IPS-20b (cell line): ENCODE results near the gene IQCM.

Source experiments
- H3K27ac ChIP-seq: one replicate; pipeline ENCODE4 v1.5.1; 2013; ENCODE audit warnings: low read length
- H3K27me3 ChIP-seq: 2 replicates; pipeline ENCODE4 v1.6.1; 2013; ENCODE audit warnings: mild to moderate bottlenecking, low read length, inconsistent platforms; ENCODE audit not compliant: insufficient read depth
- H3K36me3 ChIP-seq: 2 replicates; pipeline ENCODE4 v1.6.1; 2013; ENCODE audit warnings: low read depth, mild to moderate bottlenecking, inconsistent platforms, low read length, moderate library complexity; ENCODE audit not compliant: insufficient read depth
- H3K4me1 ChIP-seq: 2 replicates; pipeline ENCODE4 v1.6.1; 2013; ENCODE audit warnings: mild to moderate bottlenecking, control low read depth, inconsistent platforms, low read length, moderate library complexity; ENCODE audit not compliant: insufficient read depth
- H3K4me3 ChIP-seq: 2 replicates; pipeline ENCODE4 v1.5.1; 2013; ENCODE audit warnings: mild to moderate bottlenecking, low read length, inconsistent platforms
- H3K9ac ChIP-seq: 2 replicates; pipeline ENCODE4 v1.6.1; 2013; ENCODE audit warnings: low read depth, mild to moderate bottlenecking, inconsistent platforms, low read length, moderate library complexity
- H3K9me3 ChIP-seq: 2 replicates; pipeline ENCODE4 v1.6.1; 2013; ENCODE audit warnings: mild to moderate bottlenecking, low read depth, low read length, inconsistent platforms; ENCODE audit not compliant: insufficient read depth

The IQCM gene

DNA sequence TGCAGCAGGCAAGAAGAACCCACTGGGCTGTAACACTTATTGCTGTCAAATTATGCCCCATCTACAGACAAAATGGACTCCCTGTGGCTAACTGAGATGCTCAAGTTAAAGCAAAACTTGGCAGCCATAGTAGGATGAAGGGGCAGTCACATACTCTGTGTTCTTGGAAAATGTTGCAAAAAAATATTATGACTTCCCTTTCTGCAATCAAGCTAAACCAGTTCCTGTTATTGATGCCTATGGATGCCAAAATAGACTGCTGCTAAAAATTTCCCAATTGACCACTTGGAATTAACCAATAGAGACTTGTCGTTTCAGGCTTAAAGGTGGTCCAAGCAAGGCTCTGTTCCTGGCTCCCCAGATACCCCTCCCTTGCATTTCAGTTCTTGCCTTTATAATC is 49.5 kb downstream of the IQCM start:
- H3K4me3 ChIP-seq = no peak overlapping the region
- H3K4me1 ChIP-seq = no peaks in the 10 kb centered on the region
- H3K9me3 ChIP-seq = no peaks in the 10 kb centered on the region
- H3K27ac ChIP-seq = no peak overlapping the region
- H3K36me3 ChIP-seq = no peaks in the 10 kb centered on the region
- no peak overlapping the region for H3K9ac ChIP-seq
- no peaks in the 10 kb centered on the region for H3K27me3 ChIP-seq

DNA sequence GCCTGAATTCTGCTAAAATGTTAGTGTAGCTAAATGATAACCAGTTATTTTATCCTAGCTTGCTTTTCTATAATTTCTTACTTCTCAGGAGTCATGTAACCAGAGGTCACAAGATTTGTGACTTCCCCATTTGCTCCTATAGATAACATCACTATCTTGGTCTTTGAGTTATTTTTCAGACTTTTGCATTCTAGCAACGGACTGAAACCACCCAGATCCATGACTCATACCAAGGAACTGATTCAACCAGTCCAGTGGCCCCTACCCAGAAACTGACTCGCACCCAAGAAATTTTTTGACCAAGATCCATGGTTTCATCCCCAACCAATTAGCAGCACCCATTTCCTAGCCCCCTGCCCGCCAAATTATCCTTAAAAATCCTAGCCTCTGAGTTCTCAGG is 50.0 kb downstream of the IQCM start:
- H3K27ac ChIP-seq = no peak overlapping the region

DNA sequence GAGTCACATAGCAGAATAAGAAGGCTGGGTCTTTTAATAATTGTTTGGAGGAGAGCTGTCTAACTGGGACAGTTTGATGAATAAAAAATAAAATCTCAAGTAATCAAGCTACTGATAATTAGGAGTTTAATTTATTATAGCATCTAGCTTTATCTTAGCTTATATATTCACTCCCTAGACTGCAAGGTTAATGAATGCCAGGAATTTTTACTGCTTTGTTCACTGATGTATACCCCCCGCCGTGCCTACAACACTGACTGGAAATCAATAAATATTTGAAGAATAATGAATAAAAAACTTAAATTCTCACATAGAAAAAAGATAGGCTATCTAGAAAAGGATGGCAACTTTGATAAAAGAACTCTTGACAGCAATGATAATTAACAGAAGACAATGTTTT is 59.7 kb downstream of the IQCM start:
- Histone ChIP-seq H3K9ac (no peak overlapping the region), H3K4me3 (no peak overlapping the region), H3K36me3 (no peaks in the 10 kb centered on the region), H3K4me1 (no peaks in the 10 kb centered on the region), H3K27me3 (no peaks in the 10 kb centered on the region), H3K9me3 (no peaks in the 10 kb centered on the region), H3K27ac (no peak overlapping the region)

More for the DNA sequence above, 50.0 kb downstream of the IQCM start:
- Histone ChIP-seq H3K36me3 (no peaks in the 10 kb centered on the region), H3K4me3 (no peak overlapping the region), H3K9ac (no peak overlapping the region), H3K4me1 (no peaks in the 10 kb centered on the region), H3K27me3 (no peaks in the 10 kb centered on the region), H3K9me3 (no peaks in the 10 kb centered on the region)

DNA sequence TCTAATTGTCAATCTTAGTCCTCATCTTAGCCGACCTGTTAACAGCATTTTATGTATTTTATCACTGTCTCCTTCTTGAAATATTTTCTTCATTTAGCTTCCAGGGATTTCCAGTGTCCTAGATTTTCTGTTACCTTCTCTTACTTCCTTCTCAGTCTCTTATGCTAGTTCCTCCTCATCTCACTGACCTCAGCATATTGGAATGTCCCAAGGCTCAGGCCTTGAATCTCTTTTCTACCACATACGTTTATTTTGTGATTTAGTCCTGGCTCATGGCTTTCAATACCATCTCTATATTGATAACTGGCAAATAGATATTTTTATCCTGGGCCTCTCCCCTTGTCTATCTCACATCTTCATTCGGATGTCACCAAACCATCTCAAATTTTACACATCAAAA is 61.1 kb downstream of the IQCM start:
- Histone ChIP-seq H3K27me3 (no peaks in the 10 kb centered on the region), H3K9me3 (no peaks in the 10 kb centered on the region), H3K27ac (no peak overlapping the region), H3K4me1 (no peaks in the 10 kb centered on the region), H3K9ac (no peak overlapping the region), H3K4me3 (no peak overlapping the region), H3K36me3 (no peaks in the 10 kb centered on the region)

DNA sequence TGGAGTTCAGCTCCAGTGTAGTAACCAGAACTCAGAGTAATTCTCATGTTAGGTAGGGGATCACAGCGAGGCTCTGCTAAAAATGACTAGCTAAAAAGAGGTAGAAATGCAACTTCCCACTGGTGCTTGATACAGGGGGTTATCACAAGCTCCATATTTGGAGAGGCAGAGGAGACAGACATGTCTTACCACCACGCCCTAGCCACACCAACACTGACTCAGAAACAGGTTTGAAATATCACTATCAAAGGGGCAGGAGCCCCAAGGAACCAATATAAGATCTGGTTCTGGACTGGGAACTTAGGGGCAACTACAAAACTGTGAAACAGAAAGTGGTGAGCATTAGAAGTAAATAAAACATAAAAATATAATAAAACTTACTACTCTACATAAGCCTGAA is 62.9 kb downstream of the IQCM start:
- Histone ChIP-seq H3K4me3 (no peak overlapping the region), H3K9me3 (no peaks in the 10 kb centered on the region), H3K4me1 (no peaks in the 10 kb centered on the region), H3K36me3 (no peaks in the 10 kb centered on the region), H3K27me3 (no peaks in the 10 kb centered on the region), H3K9ac (no peak overlapping the region), H3K27ac (no peak overlapping the region)

DNA sequence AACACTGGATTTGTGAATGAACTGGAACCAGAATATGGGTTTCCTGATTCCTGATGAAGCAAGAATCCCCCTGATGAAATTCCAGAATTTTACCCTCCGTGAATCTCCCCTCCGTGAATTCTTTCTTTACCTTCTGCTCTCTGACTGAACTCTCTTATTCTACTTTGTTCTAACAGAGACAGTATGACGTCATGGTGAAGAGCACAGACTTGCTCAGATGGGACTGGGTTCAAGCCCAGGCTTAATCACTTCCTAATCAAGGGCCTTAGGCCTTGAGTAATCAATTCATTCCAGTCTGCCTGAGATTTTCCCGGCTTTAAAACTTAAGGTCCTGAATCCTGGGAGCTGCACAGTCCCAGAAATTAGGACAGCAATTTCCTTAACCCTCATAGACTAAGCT is 64.5 kb downstream of the IQCM start:
- H3K27ac ChIP-seq = no peak overlapping the region
- H3K36me3 ChIP-seq = no peaks in the 10 kb centered on the region
- no peak overlapping the region for H3K4me3 ChIP-seq

DNA sequence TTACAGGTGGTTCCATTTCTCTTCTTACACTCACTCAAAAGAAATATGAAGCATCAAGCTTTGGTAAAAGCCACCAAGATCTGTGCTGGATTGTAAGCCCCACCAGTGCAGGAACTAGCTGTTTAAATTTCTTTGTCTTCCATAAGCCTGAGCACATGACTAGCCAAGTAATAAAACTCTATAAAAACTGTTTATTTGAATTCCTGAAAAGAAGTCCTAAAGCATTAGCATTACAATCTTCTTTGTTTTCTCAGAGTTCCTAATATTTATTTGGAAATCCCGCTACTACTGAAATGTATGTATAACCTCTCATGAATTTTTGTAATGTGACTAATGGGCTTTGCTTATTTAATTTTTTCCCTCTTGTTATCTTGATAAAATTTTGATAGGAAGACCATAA is 65.9 kb downstream of the IQCM start:
- H3K27me3 ChIP-seq = no peaks in the 10 kb centered on the region
- H3K9me3 ChIP-seq = no peaks in the 10 kb centered on the region
- no peaks in the 10 kb centered on the region for H3K36me3 ChIP-seq
- no peak overlapping the region for H3K4me3 ChIP-seq
- no peak overlapping the region for H3K27ac ChIP-seq
- no peaks in the 10 kb centered on the region for H3K4me1 ChIP-seq
- no peak overlapping the region for H3K9ac ChIP-seq

More for the DNA sequence above, 64.5 kb downstream of the IQCM start:
- no peaks in the 10 kb centered on the region for H3K27me3 ChIP-seq
- no peak overlapping the region for H3K9ac ChIP-seq
- no peaks in the 10 kb centered on the region for H3K9me3 ChIP-seq
- H3K4me1 ChIP-seq = no peaks in the 10 kb centered on the region

DNA sequence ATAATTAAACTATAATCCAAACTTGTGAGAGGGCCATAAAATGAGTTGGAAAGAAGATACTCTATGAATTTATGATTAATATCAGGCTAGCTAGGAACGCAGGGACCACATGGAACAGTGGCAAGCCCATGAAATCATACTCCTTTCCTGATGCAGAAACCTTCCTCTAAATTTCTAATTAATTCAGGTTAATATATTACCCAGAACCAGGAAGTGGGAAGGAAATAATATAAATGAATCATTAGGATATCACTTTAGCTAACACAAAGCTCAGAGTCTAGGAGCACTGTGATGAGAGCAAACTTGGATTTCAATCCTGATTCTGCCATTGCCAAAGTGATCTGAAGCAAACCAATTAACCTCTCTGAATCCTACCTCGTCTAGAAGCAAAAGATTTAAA is 68.0 kb downstream of the IQCM start:
- Histone ChIP-seq H3K9ac (no peak overlapping the region), H3K4me1 (no peaks in the 10 kb centered on the region), H3K4me3 (no peak overlapping the region), H3K36me3 (no peaks in the 10 kb centered on the region), H3K9me3 (no peaks in the 10 kb centered on the region), H3K27me3 (no peaks in the 10 kb centered on the region), H3K27ac (no peak overlapping the region)

DNA sequence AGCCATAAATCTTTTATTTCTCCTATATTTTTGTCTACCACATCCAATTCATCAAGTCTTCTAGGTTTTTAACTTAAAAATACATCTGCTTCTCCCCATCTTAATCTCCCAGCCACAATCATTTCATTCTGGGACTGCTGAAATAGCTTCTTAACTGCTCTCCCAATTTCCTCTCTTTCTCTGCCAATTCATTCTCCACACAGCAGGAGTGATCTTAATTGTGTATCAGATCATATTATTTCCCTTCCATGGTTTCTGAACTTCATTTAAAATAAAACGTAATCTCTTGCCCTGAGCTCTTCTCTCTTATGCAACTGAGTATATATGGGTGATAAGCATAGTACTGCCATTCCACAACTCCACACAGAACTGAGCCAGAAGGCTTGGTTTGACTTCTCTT is 69.4 kb downstream of the IQCM start:
- no peak overlapping the region for H3K27ac ChIP-seq
- H3K9me3 ChIP-seq = no peaks in the 10 kb centered on the region
- no peak overlapping the region for H3K4me3 ChIP-seq
- H3K4me1 ChIP-seq = no peaks in the 10 kb centered on the region
- no peaks in the 10 kb centered on the region for H3K36me3 ChIP-seq
- no peaks in the 10 kb centered on the region for H3K27me3 ChIP-seq
- no peak overlapping the region for H3K9ac ChIP-seq

DNA sequence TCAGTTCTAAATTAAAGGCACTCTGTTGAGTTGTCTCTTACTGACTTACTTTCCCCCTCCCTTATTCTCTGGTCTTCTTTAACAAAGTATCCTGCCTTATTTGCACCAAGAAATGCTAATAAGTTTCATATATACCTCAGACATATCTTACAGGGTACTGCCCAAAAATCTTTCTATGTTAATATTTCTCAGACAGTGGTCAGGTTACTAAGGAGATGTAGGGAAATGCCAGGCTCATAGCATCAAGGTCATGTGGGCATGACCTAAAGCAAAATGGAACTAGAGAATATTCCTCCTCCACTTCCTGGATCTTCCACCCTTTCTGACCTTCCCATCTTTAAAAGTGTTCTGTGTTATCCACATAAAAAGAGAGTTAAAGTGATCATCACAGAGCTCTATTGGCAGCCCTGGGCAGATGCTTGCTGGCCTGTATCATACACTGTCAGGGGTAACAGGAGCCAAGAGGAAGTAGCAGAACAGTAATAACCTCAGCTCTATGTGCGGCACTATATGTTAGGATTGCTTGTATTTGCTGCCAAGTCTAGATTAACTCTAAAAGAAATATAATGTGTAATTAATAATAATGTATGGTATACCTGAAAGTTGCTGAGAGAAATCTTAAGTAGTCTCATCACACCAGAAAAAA is 74.3 kb downstream of the IQCM start:
- 0 out of 2 replicates have a peak, but pooled peaks cover 6% of the 10 kb centered on the region for H3K4me1 ChIP-seq
- H3K9ac ChIP-seq = no peak overlapping the region
- H3K9me3 ChIP-seq = no peaks in the 10 kb centered on the region
- no peaks in the 10 kb centered on the region for H3K36me3 ChIP-seq
- no peaks in the 10 kb centered on the region for H3K27me3 ChIP-seq
- no peak overlapping the region for H3K27ac ChIP-seq
- no peak overlapping the region for H3K4me3 ChIP-seq

DNA sequence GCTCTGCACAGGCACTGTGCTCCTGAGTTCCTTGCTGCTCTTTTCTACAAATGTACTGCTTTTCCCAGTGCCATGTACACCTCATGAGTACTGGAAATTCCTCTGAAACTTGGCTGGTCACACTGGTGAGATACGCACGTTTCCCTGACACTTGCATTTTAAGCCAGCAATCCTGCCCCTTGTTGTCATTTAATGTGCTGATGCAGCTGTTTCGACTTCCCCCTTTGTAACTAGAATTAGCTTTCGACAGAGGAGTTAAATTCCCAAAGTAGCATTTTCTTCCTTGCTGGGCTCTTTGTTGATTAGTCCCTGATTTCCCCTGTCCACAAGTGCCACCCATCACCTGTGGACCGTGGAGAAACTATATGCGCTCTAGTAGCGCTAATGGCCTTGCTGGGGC is 77.5 kb downstream of the IQCM start:
- no peak overlapping the region for H3K4me3 ChIP-seq
- H3K27me3 ChIP-seq = no peaks in the 10 kb centered on the region
- H3K9ac ChIP-seq = no peak overlapping the region
- no peaks in the 10 kb centered on the region for H3K36me3 ChIP-seq
- no peaks in the 10 kb centered on the region for H3K9me3 ChIP-seq
- 0 out of 2 replicates have a peak, but pooled peaks cover 6% of the 10 kb centered on the region for H3K4me1 ChIP-seq
- H3K27ac ChIP-seq = no peak overlapping the region

DNA sequence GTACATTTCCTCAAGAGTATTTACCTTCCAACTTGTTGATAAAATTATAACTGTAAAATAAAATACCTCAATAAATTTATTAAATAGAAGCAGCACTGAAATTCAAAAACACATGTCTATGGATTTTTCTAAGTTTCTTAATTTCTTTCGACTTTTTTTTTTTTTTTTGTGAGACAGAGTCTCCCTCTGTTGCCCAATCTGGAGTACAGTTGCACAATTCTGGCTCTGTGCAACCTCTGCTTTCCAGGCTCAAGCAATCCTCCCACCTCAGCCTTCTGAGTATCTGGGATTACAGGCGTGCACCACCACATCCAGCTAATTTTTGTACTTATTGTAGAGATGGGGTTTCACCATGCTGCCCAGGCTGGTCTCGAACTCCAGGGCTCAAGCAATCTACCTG is 79.8 kb downstream of the IQCM start:
- H3K9ac ChIP-seq = no peak overlapping the region
- no peak overlapping the region for H3K4me3 ChIP-seq
- H3K36me3 ChIP-seq = no peaks in the 10 kb centered on the region
- no peaks in the 10 kb centered on the region for H3K9me3 ChIP-seq
- no peak overlapping the region for H3K27ac ChIP-seq
- H3K4me1 ChIP-seq = 0 out of 2 replicates have a peak, but pooled peaks cover 6% of the 10 kb centered on the region
- no peaks in the 10 kb centered on the region for H3K27me3 ChIP-seq
